Tibial nerve (tissue), 4 donors: ENCODE data around the gene PNPO. TPM values are rescaled to one million over a fixed set of nuclear protein-coding genes. Genes with fewer than 3 reads are reported as not detected.
A peak's percentile ranks its signal among the peaks of the same experiment; 100 is the strongest.

ENCODE experiments used
- DNase-seq, 2 donors: peaks; one replicate each; pipeline ENCODE4 v3.0.0-alpha.2; 2019; ENCODE audit warnings: low spot score in 2 of 2
- H3K27ac ChIP-seq, 4 donors: fragments of 200-600 bp; sonication (generic) in 3 of 4; one replicate each; pipeline ENCODE4 v1.5.1; 2017 to 2019; ENCODE audit warnings: mild to moderate bottlenecking in 1 of 4
- H3K27me3 ChIP-seq, 2 donors: fragments of 200-600 bp; sonication (generic) in 1 of 2; one replicate each; pipeline versions ENCODE4 v1.5.1 to v1.6.0; 2017 to 2019
- H3K36me3 ChIP-seq, 3 donors: fragments of 200-600 bp; sonication (generic); one replicate each; pipeline ENCODE4 v1.5.1; 2018 to 2019
- H3K4me1 ChIP-seq, 4 donors: fragments of 200-600 bp; sonication (generic) in 3 of 4; one replicate each; pipeline ENCODE4 v1.5.1; 2017 to 2019
- H3K4me3 ChIP-seq, 4 donors: fragments of 200-600 bp; sonication (generic) in 3 of 4; one replicate each; pipeline ENCODE4 v1.5.1; 2017 to 2019; ENCODE audit warnings: mild to moderate bottlenecking in 1 of 4, moderate library complexity in 1 of 4
- H3K9me3 ChIP-seq, 4 donors: fragments of 200-600 bp; sonication (generic) in 3 of 4; one replicate each; pipeline ENCODE4 v1.5.1; 2017 to 2019
- EP300 ChIP-seq, 2 donors: sonication (generic); formaldehyde crosslinking; IDR thresholded peaks; one replicate each; pipeline ENCODE4 v1.6.1; 2017; ENCODE audit warnings: antibody characterized with exemption in 2 of 2, mild to moderate bottlenecking in 1 of 2
- POLR2A ChIP-seq, 2 donors: fragments of 450-650 bp; IDR thresholded peaks; one replicate each; pipeline ENCODE4 v1.6.1; 2017; ENCODE audit warnings: antibody characterized with exemption in 2 of 2, mild to moderate bottlenecking in 2 of 2, moderate library complexity in 2 of 2
- WGBS, 2 donors: methylation state at CpG; one replicate each; pipeline ENCODE4 v1.1.5; 2018; 5-methylcytosine and 5-hydroxymethylcytosine counted together
- total RNA-seq, 4 donors: library from RNA; depleted of rRNA; stranded (reverse); fragments of >200 nt; gene quantifications; one replicate each; pipeline ENCODE4 v1.1.0, GENCODE V29; 2016
- TF ChIP-seq, protein P1 (sequence below), 5 experiments: fragments of 200-600 bp in 3 of 5; fragments of 450-650 bp in 2 of 5; sonication (generic) in 3 of 5; IDR thresholded peaks; one replicate each; pipeline ENCODE4 v1.5.1; 2016 to 2019; ENCODE audit warnings: antibody characterized with exemption in 5 of 5, mild to moderate bottlenecking in 3 of 5, moderate library complexity in 2 of 5

Gene PNPO
- total RNA-seq, 4 donors from 2014 or later, result 36.0 to 56.8 (median 51.2) TPM

GRCh38 chr17:47945529-47946508 lies 4.4 kb downstream of the PNPO start:
- H3K27ac ChIP-seq, result peak overlapping the region in 2 of 4 donors; percentile 21 to 26
- H3K4me1 ChIP-seq, result peaks cover 0 to 50% (median 24%) of the 10 kb centered on the region in 4 donors
- TF ChIP-seq EP300 (IDR thresholded peaks at IDR 0.05) (no peak), POLR2A (IDR thresholded peaks at IDR 0.05) (no peak)
- TF ChIP-seq, protein P1, sequence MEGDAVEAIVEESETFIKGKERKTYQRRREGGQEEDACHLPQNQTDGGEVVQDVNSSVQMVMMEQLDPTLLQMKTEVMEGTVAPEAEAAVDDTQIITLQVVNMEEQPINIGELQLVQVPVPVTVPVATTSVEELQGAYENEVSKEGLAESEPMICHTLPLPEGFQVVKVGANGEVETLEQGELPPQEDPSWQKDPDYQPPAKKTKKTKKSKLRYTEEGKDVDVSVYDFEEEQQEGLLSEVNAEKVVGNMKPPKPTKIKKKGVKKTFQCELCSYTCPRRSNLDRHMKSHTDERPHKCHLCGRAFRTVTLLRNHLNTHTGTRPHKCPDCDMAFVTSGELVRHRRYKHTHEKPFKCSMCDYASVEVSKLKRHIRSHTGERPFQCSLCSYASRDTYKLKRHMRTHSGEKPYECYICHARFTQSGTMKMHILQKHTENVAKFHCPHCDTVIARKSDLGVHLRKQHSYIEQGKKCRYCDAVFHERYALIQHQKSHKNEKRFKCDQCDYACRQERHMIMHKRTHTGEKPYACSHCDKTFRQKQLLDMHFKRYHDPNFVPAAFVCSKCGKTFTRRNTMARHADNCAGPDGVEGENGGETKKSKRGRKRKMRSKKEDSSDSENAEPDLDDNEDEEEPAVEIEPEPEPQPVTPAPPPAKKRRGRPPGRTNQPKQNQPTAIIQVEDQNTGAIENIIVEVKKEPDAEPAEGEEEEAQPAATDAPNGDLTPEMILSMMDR (IDR thresholded peaks at IDR 0.05), result no peak
- no peaks in the 10 kb centered on the region for H3K27me3 ChIP-seq
- 85 to 88% methylated on average over 10 of the region's 10 CpGs for WGBS, 2 donors
- no peak overlapping the region for H3K4me3 ChIP-seq
- peaks cover 0 to 34% (median 0%) of the 10 kb centered on the region in 3 donors for H3K36me3 ChIP-seq
- H3K9me3 ChIP-seq, result no peaks in the 10 kb centered on the region
- DNase-seq, result no peak

- Histone ChIP-seq H3K4me3 (no peak overlapping the region), H3K9me3 (no peaks in the 10 kb centered on the region), H3K36me3 (peaks cover 0 to 34% (median 0%) of the 10 kb centered on the region in 3 donors), H3K4me1 (peaks cover 0 to 47% (median 23%) of the 10 kb centered on the region in 4 donors), H3K27me3 (no peaks in the 10 kb centered on the region), H3K27ac (peak overlapping the region in 3 of 4 donors; percentile 21 to 51 (median 26))
- DNase-seq, result no peak
- 83 to 90% methylated on average over 6 of the region's 6 CpGs for WGBS, 2 donors
- no peak for TF ChIP-seq POLR2A (IDR thresholded peaks at IDR 0.05)
- TF ChIP-seq EP300 (IDR thresholded peaks at IDR 0.05), result no peak
- TF ChIP-seq, protein P1 (IDR thresholded peaks at IDR 0.05), result no peak
Measured at GRCh38 chr17:47946516-47946915, 5.1 kb downstream of the PNPO start.

- no peaks in the 10 kb centered on the region for H3K9me3 ChIP-seq
- H3K36me3 ChIP-seq, result peaks cover 0 to 34% (median 0%) of the 10 kb centered on the region in 3 donors
- no peaks in the 10 kb centered on the region for H3K27me3 ChIP-seq
- WGBS, 2 donors, result 13 to 22% methylated on average over 2 of the region's 2 CpGs
- H3K27ac ChIP-seq, result peak overlapping the region in 3 of 4 donors; percentile 21 to 51 (median 26)
- DNase-seq, result peak; percentile 72 to 88
- H3K4me3 ChIP-seq, result no peak overlapping the region
- H3K4me1 ChIP-seq, result peaks cover 0 to 45% (median 22%) of the 10 kb centered on the region in 4 donors
- no peak for TF ChIP-seq EP300 (IDR thresholded peaks at IDR 0.05)
- TF ChIP-seq, protein P1 (IDR thresholded peaks at IDR 0.05), result peak; percentile 64 to 75 (median 71)
Measured at GRCh38 chr17:47946929-47947397, 5.6 kb downstream of the PNPO start.

GRCh38 chr17:47948706-47949196 lies 7.4 kb downstream of the PNPO start:
- no peak overlapping the region for H3K4me3 ChIP-seq

More at GRCh38 chr17:47948706-47949196, 7.4 kb downstream of the PNPO start:
- no peak for DNase-seq
- 25% methylated on average over 5 of the region's 5 CpGs for WGBS, 2 donors
- H3K4me1 ChIP-seq, result peaks cover 0 to 29% (median 13%) of the 10 kb centered on the region in 4 donors
- peak overlapping the region in 3 of 4 donors; percentile 75 to 79 (median 78) for H3K27ac ChIP-seq
- TF ChIP-seq, protein P1 (IDR thresholded peaks at IDR 0.05), result no peak
- no peak for TF ChIP-seq POLR2A (IDR thresholded peaks at IDR 0.05)
- no peak for TF ChIP-seq EP300 (IDR thresholded peaks at IDR 0.05)
- H3K9me3 ChIP-seq, result no peaks in the 10 kb centered on the region
- peaks cover 0 to 30% (median 0%) of the 10 kb centered on the region in 3 donors for H3K36me3 ChIP-seq
- H3K27me3 ChIP-seq, result no peaks in the 10 kb centered on the region
